HepG2 (cell line): ENCODE measurements around the gene IKZF3.

ENCODE experiments used
- ATF4 ChIP-seq, 2 experiments: fragments of 450-650 bp in 1 of 2; sonication (generic) in 1 of 2; formaldehyde crosslinking; IDR thresholded peaks; 2 replicates each; pipeline versions ENCODE4 v1.5.0 to v1.8.0; 2020 to 2022; ENCODE audit warnings: mild to moderate bottlenecking in 1 of 2, missing genetic modification reagents in 1 of 2
- CTCF ChIP-seq: sonication (generic); formaldehyde crosslinking; IDR thresholded peaks from 2 replicates; pipeline ENCODE4 v1.5.0; 2020; ENCODE audit warnings: mild to moderate bottlenecking, missing genetic modification reagents, moderate library complexity
- ETV6 ChIP-seq: sonication (generic); formaldehyde crosslinking; conservative IDR thresholded peaks from 2 replicates; pipeline ENCODE4 v1.4.0; 2020; ENCODE audit warnings: missing genetic modification reagents
- HCFC1 ChIP-seq: fragments of 150-350 bp; IDR thresholded peaks from 2 replicates; pipeline ENCODE4 v1.6.1; 2014; ENCODE audit warnings: low read depth, low read length
- HOXA7 ChIP-seq: sonication (generic); formaldehyde crosslinking; IDR thresholded peaks from 2 replicates; pipeline ENCODE4 v1.8.1; 2022; ENCODE audit warnings: mild to moderate bottlenecking, missing genetic modification reagents, moderate library complexity
- MAX ChIP-seq: IDR thresholded peaks from 2 replicates; pipeline ENCODE4 v1.6.1; 2012; ENCODE audit warnings: inconsistent platforms
- STAG1 ChIP-seq: sonication (generic); formaldehyde crosslinking; IDR thresholded peaks from 2 replicates; pipeline ENCODE4 v1.4.0; 2020; ENCODE audit warnings: missing genetic modification reagents
- ZNF101 ChIP-seq: sonication (generic); formaldehyde crosslinking; IDR thresholded peaks from 2 replicates; pipeline ENCODE4 v1.4.0; 2020; ENCODE audit warnings: mild to moderate bottlenecking, low read depth, missing genetic modification reagents, borderline replicate concordance
- ZNF670 ChIP-seq: sonication (generic); formaldehyde crosslinking; IDR thresholded peaks from 2 replicates; pipeline ENCODE4 v1.8.0; 2022; ENCODE audit warnings: mild to moderate bottlenecking, missing genetic modification reagents, borderline replicate concordance

- no peak for TF ChIP-seq HCFC1
- no peak for TF ChIP-seq HOXA7 (CRISPR knock-in tag)
- TF ChIP-seq ATF4 (CRISPR knock-in tag; IDR thresholded peaks at IDR 0.05), result no peak
- TF ChIP-seq ZNF101 (CRISPR knock-in tag), result no peak
- no peak for TF ChIP-seq CTCF (CRISPR knock-in tag)
- no peak for TF ChIP-seq MAX
- TF ChIP-seq ZNF670 (CRISPR knock-in tag), result no peak
- TF ChIP-seq ETV6 (CRISPR knock-in tag), result no peak
- TF ChIP-seq STAG1 (CRISPR knock-in tag), result no peak
These were observed 90.9 kb downstream of the IKZF3 start for GRCh38 chr17:39772987-39773934.
